HepG2 (cell line): ENCODE data around the gene HOXD8.

Experiments used
- POLR2A ChIP-seq, 2 experiments: IDR thresholded peaks; 2 replicates each; pipeline ENCODE4 v1.6.1; 2011; ENCODE audit warnings: low read depth in 2 of 2, low read length in 2 of 2, mild to moderate bottlenecking in 1 of 2, moderate library complexity in 1 of 2; ENCODE audit not compliant: insufficient read depth in 1 of 2
- TF ChIP-seq, protein P1 (sequence below): sonication (generic); formaldehyde crosslinking; IDR thresholded peaks from 2 replicates; pipeline ENCODE4 v1.4.0; 2020; ENCODE audit warnings: missing genetic modification reagents, borderline replicate concordance

- no peak for TF ChIP-seq POLR2A (IDR thresholded peaks at IDR 0.05; ENCODE audit: insufficient read depth in 1 of 2, low read depth in 2 of 2, low read length in 2 of 2)
- TF ChIP-seq, protein P1, sequence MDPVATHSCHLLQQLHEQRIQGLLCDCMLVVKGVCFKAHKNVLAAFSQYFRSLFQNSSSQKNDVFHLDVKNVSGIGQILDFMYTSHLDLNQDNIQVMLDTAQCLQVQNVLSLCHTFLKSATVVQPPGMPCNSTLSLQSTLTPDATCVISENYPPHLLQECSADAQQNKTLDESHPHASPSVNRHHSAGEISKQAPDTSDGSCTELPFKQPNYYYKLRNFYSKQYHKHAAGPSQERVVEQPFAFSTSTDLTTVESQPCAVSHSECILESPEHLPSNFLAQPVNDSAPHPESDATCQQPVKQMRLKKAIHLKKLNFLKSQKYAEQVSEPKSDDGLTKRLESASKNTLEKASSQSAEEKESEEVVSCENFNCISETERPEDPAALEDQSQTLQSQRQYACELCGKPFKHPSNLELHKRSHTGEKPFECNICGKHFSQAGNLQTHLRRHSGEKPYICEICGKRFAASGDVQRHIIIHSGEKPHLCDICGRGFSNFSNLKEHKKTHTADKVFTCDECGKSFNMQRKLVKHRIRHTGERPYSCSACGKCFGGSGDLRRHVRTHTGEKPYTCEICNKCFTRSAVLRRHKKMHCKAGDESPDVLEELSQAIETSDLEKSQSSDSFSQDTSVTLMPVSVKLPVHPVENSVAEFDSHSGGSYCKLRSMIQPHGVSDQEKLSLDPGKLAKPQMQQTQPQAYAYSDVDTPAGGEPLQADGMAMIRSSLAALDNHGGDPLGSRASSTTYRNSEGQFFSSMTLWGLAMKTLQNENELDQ (CRISPR knock-in tag), result no peak
Observed at GRCh38 chr2:176162911-176163671, 33.6 kb downstream of the HOXD8 start.
